ENCODE data around the gene ATF6. TPM values are rescaled to one million over a fixed set of nuclear protein-coding genes. Genes with fewer than 3 reads are reported as not detected.
"Not testable (repeated sequence)": the region's sequence is repeated elsewhere in the genome, so short reads cannot be mapped to it uniquely, and the experiment has no call there.

Gene ATF6
- total RNA-seq, 1 experiment from 2014 or later: 20.9 TPM

DNA sequence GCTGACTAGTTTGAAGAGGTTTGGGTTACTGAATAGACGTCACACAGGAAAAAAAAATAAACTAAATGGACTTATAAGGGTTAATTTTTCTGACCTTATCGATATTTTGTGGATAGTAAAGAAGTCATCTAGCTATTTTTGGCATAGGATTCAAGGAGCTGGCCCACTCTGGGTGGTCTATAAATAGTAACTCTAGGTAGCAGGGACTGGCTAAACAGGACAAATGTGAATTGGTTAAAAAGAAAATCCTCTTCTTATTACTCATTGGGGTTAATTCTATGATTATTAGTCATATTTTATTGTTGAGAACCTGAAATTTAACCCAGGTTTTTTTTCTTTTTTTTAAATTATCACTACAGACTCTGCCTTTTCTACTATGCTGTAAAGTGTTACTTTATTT lies 61.7 kb downstream of the ATF6 start:
- ATAC-seq: no peak
- TF ChIP-seq, protein P1, sequence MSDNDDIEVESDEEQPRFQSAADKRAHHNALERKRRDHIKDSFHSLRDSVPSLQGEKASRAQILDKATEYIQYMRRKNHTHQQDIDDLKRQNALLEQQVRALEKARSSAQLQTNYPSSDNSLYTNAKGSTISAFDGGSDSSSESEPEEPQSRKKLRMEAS (IDR thresholded peaks at IDR 0.05): no peak
- TF ChIP-seq POLR2A (IDR thresholded peaks at IDR 0.05; ENCODE audit: borderline replicate concordance, extremely low read depth, insufficient read depth, insufficient read length): no peak
- no peak for TF ChIP-seq CBX3 (IDR thresholded peaks at IDR 0.05; ENCODE audit: low read depth)
- TF ChIP-seq, protein P2, sequence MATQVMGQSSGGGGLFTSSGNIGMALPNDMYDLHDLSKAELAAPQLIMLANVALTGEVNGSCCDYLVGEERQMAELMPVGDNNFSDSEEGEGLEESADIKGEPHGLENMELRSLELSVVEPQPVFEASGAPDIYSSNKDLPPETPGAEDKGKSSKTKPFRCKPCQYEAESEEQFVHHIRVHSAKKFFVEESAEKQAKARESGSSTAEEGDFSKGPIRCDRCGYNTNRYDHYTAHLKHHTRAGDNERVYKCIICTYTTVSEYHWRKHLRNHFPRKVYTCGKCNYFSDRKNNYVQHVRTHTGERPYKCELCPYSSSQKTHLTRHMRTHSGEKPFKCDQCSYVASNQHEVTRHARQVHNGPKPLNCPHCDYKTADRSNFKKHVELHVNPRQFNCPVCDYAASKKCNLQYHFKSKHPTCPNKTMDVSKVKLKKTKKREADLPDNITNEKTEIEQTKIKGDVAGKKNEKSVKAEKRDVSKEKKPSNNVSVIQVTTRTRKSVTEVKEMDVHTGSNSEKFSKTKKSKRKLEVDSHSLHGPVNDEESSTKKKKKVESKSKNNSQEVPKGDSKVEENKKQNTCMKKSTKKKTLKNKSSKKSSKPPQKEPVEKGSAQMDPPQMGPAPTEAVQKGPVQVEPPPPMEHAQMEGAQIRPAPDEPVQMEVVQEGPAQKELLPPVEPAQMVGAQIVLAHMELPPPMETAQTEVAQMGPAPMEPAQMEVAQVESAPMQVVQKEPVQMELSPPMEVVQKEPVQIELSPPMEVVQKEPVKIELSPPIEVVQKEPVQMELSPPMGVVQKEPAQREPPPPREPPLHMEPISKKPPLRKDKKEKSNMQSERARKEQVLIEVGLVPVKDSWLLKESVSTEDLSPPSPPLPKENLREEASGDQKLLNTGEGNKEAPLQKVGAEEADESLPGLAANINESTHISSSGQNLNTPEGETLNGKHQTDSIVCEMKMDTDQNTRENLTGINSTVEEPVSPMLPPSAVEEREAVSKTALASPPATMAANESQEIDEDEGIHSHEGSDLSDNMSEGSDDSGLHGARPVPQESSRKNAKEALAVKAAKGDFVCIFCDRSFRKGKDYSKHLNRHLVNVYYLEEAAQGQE (IDR thresholded peaks at IDR 0.05; ENCODE audit: low read depth): no peak
- no peak for TF ChIP-seq YY1 (IDR thresholded peaks at IDR 0.05; ENCODE audit: extremely low read depth, insufficient replicate concordance, low read depth, low read length)
- TF ChIP-seq POLR2AphosphoS5 (IDR thresholded peaks at IDR 0.05; ENCODE audit: low read depth, low read length): no peak
- TF ChIP-seq SRF (IDR thresholded peaks at IDR 0.05; ENCODE audit: low read depth): no peak
- no peak for TF ChIP-seq TCF7L2 (IDR thresholded peaks at IDR 0.05; ENCODE audit: borderline replicate concordance, extremely low read depth, insufficient read depth, insufficient read length)
- TF ChIP-seq, protein P3, sequence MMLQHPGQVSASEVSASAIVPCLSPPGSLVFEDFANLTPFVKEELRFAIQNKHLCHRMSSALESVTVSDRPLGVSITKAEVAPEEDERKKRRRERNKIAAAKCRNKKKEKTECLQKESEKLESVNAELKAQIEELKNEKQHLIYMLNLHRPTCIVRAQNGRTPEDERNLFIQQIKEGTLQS (IDR thresholded peaks at IDR 0.05): no peak
- no peak for TF ChIP-seq ZFX (IDR thresholded peaks at IDR 0.05)
- no peak for TF ChIP-seq ZNF274 (IDR thresholded peaks at IDR 0.05; ENCODE audit: low read depth, low read length)
- no peak for TF ChIP-seq FOSL1 (IDR thresholded peaks at IDR 0.05; ENCODE audit: low read depth)
- TF ChIP-seq RAD21 (IDR thresholded peaks at IDR 0.05; ENCODE audit: low read depth): no peak
- TF ChIP-seq EGR1 (IDR thresholded peaks at IDR 0.05; ENCODE audit: low read depth): no peak
- Histone ChIP-seq H3K9me3 (ENCODE audit: control insufficient read depth in 1 of 2, insufficient read depth in 1 of 2, low read depth in 1 of 2, low read length in 2 of 2) (no peaks in the 10 kb centered on the region), H3K4me3 (replicated peaks in 1 of 2; ENCODE audit: low read depth in 1 of 2, low read length in 2 of 2) (no peak overlapping the region), H3K4me1 (ENCODE audit: control insufficient read depth in 1 of 2, insufficient read depth in 2 of 2, low read length in 2 of 2) (no peaks in the 10 kb centered on the region), H3K27me3 (ENCODE audit: insufficient read depth, low read length) (no peaks in the 10 kb centered on the region), H4K20me1 (ENCODE audit: insufficient read depth) (no peaks in the 10 kb centered on the region), H2AFZ (ENCODE audit: low read depth, low read length, poor library complexity, severe bottlenecking) (no peak overlapping the region), H3K9me2 (ENCODE audit: insufficient read depth) (no peaks in the 10 kb centered on the region), H3K4me2 (ENCODE audit: low read length) (no peak overlapping the region), H3K79me2 (ENCODE audit: insufficient read depth, low read length) (no peaks in the 10 kb centered on the region), H3K36me3 (ENCODE audit: control insufficient read depth in 1 of 2, insufficient read depth in 2 of 2, low read length in 2 of 2) (no peaks in the 10 kb centered on the region), H3K27ac (ENCODE audit: low read depth, low read length) (no peak overlapping the region), H3K9ac (ENCODE audit: low read length) (no peak overlapping the region)
- intact Hi-C loops (cut with micrococcal nuclease): no loop called here
- ChIA-PET CTCF (no interaction called here), RAD21 (ENCODE audit: low non-redundant PET in 1 of 2, low total read pairs in 2 of 2, uncharacterized antibody in 2 of 2, unreplicated experiment in 2 of 2) (no interaction called here), POLR2A (no interaction called here)
- BruUV-seq (replicated peaks): no TSS peak
- DNase-seq (ENCODE audit: low read depth, low spot score): no peak

DNA sequence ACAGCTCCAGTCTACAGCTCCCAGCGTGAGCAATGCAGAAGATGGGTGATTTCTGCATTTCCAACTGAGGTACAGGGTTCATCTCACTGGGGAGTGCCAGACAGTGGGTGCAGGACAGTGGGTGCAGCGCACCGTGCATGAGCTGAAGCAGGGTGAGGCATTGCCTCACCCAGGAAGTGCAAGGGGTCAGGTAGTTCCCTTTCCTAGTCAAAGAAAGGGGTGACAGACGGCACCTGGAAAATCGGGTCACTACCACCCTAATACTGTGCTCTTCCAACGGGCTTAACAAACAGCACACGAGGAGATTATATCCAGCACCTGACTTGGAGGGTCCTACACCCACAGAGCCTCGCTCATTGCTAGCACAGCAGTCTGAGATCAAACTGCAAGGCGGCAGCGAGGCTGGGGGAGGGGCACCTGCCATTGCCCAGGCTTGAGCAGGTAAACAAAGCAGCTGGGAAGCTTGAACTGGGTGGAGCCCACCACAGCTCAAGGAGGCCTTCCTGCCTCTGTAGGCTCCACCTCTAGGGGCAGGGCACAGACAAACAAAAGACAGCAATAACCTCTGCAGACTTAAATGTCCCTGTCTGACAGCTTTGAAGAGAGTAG lies 66.3 kb downstream of the ATF6 start:
- H3K9me2 ChIP-seq (ENCODE audit: insufficient read depth); BruUV-seq (replicated peaks); intact Hi-C loops (cut with micrococcal nuclease); H3K36me3 ChIP-seq (ENCODE audit: control insufficient read depth in 1 of 2, insufficient read depth in 2 of 2, low read length in 2 of 2); H3K4me2 ChIP-seq (ENCODE audit: low read length); H3K4me3 ChIP-seq (replicated peaks in 1 of 2; ENCODE audit: low read depth in 1 of 2, low read length in 2 of 2); H4K20me1 ChIP-seq (ENCODE audit: insufficient read depth); H3K27me3 ChIP-seq (ENCODE audit: insufficient read depth, low read length); H2AFZ ChIP-seq (ENCODE audit: low read depth, low read length, poor library complexity, severe bottlenecking); CTCF ChIA-PET; POLR2A ChIA-PET; DNase-seq (ENCODE audit: low read depth, low spot score); ATAC-seq; H3K4me1 ChIP-seq (ENCODE audit: control insufficient read depth in 1 of 2, insufficient read depth in 2 of 2, low read length in 2 of 2); H3K9me3 ChIP-seq (ENCODE audit: control insufficient read depth in 1 of 2, insufficient read depth in 1 of 2, low read depth in 1 of 2, low read length in 2 of 2); H3K79me2 ChIP-seq (ENCODE audit: insufficient read depth, low read length); RAD21 ChIA-PET (ENCODE audit: low non-redundant PET in 1 of 2, low total read pairs in 2 of 2, uncharacterized antibody in 2 of 2, unreplicated experiment in 2 of 2); H3K9ac ChIP-seq (ENCODE audit: low read length); H3K27ac ChIP-seq (ENCODE audit: low read depth, low read length): not testable (repeated sequence)

All from HCT116 (cell line).